Measurements from ENCODE around the gene CHRNA5.

Gene CHRNA5

DNA sequence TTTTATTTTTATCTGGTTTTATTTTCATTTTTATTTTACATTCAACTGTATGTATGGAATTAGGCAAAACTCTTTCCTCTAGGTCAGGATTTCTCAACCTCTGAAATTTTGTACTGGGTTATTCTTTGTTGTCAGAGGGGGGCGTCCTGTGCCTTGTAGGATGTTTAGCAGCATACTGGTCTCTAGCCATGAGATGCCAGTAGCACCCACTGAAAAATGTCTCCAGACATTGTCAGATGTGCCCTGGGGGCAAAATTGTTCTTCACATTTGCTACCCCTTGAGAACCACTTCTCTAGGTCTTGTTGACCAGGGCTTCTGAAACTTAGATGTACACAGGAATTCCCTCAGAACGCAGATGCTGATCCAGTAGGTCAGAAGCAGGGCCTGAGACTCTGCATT lies 5.4 kb downstream of the CHRNA5 start:
- peaks cover 0 to 11% of the 10 kb centered on the region in 2 experiments for H3K27me3 ChIP-seq (ENCODE audit: control insufficient read depth in 1 of 2, insufficient read depth in 1 of 2, low read length in 2 of 2)
- H3K27ac ChIP-seq (ENCODE audit: low read length, poor library complexity, severe bottlenecking) = no peak overlapping the region
- H2BK12ac ChIP-seq (ENCODE audit: low read length in 2 of 2) = no peak overlapping the region
- no peak overlapping the region for H3K9ac ChIP-seq (ENCODE audit: low read length)
- H4K91ac ChIP-seq (ENCODE audit: low read length) = no peak overlapping the region
- H3K4ac ChIP-seq (ENCODE audit: low read depth in 1 of 2, low read length in 2 of 2) = no peak overlapping the region
- H2AK5ac ChIP-seq (ENCODE audit: low read length, severe bottlenecking) = no peak overlapping the region
- H3K18ac ChIP-seq (ENCODE audit: low read depth in 1 of 2, low read length in 2 of 2) = no peak overlapping the region
- no peaks in the 10 kb centered on the region for H3K9me3 ChIP-seq (ENCODE audit: control insufficient read depth, low read length)
- peaks cover 2% of the 10 kb centered on the region for H3K4me1 ChIP-seq (ENCODE audit: control insufficient read depth, insufficient read depth, low read depth, low read length)
- no peak overlapping the region for H2BK15ac ChIP-seq (ENCODE audit: low read depth, poor library complexity, severe bottlenecking)
- no peak overlapping the region for H2AFZ ChIP-seq (ENCODE audit: low read depth, low read length)
- WGBS = 80% methylated on average over 2 of the region's 2 CpGs
- H3K4me3 ChIP-seq (ENCODE audit: insufficient read depth in 1 of 2, low read depth in 1 of 2, low read length in 2 of 2) = no peak overlapping the region
- no peaks in the 10 kb centered on the region for H3K79me1 ChIP-seq (replicated peaks; ENCODE audit: low read length, poor library complexity, severe bottlenecking)
- H3K4me2 ChIP-seq (ENCODE audit: low read length, poor library complexity, severe bottlenecking) = no peak overlapping the region
- no peak overlapping the region for H2BK5ac ChIP-seq (ENCODE audit: low read depth, low read length, poor library complexity, severe bottlenecking)
- H2BK120ac ChIP-seq (ENCODE audit: low read depth, low read length) = no peak overlapping the region
- DNase-seq = no peak
- H3K36me3 ChIP-seq (ENCODE audit: control insufficient read depth in 1 of 2, insufficient read depth in 2 of 2, low read depth in 1 of 2, low read length in 2 of 2) = no peaks in the 10 kb centered on the region
- no peak overlapping the region for H4K8ac ChIP-seq (ENCODE audit: low read length)
- no peak overlapping the region for H3K14ac ChIP-seq (ENCODE audit: low read length in 2 of 2)
- H3K23ac ChIP-seq (ENCODE audit: low read length in 2 of 2) = no peak overlapping the region

DNA sequence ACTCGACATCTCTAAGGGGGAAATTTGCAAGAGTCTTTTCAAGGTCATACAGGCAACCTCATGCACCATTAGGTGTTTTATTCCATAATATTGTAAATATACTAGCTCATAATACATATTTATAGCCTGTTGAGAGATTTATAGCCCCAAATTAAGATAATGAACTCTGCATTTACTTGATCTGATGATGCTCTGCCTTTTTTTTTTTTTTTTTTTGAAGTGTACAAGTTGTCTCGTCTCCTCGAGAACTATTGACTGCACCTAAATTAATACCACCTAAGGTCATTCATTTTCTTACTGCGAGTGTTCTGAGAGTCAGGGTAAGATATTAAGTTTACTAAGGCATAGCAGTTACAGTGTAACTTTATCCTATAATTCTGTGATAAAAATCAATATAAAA lies 6.1 kb downstream of the CHRNA5 start:
- Histone ChIP-seq H4K91ac (ENCODE audit: low read length) (no peak overlapping the region), H3K9ac (ENCODE audit: low read length) (no peak overlapping the region)
- no CpG with 5 or more reads among the region's 4 CpGs for WGBS

DNA sequence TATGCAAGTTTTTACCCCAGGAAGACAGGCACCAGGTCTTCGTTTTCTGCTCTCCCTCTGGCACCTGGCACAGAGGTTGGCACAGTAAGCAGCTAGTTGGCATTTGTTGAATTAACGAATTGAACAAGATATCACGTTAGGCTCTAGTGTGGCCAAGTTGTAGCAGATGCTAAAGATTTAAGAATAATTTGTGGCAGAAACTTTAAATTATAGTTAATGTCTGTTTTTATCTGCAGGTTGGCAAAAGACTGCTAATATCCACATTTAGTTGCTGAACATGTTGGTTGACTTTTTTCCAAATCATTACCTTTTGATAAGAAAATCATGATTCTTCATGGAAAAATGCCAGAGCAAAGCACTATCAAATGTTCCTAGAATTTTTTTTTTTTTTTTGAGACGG lies 8.1 kb downstream of the CHRNA5 start:
- H2BK15ac ChIP-seq (ENCODE audit: low read depth, poor library complexity, severe bottlenecking) = no peak overlapping the region
- no peak overlapping the region for H3K23ac ChIP-seq (ENCODE audit: low read length in 2 of 2)
- H4K91ac ChIP-seq (ENCODE audit: low read length) = no peak overlapping the region
- no peak overlapping the region for H3K4me2 ChIP-seq (ENCODE audit: low read length, poor library complexity, severe bottlenecking)
- no peak overlapping the region for H3K4me3 ChIP-seq (ENCODE audit: insufficient read depth in 1 of 2, low read depth in 1 of 2, low read length in 2 of 2)
- 62% methylated on average over 4 of the region's 4 CpGs for WGBS
- no peak overlapping the region for H2BK12ac ChIP-seq (ENCODE audit: low read length in 2 of 2)
- H2AK5ac ChIP-seq (ENCODE audit: low read length, severe bottlenecking) = no peak overlapping the region
- H2BK120ac ChIP-seq (ENCODE audit: low read depth, low read length) = no peak overlapping the region
- no peak overlapping the region for H3K14ac ChIP-seq (ENCODE audit: low read length in 2 of 2)
- no peak overlapping the region for H2AFZ ChIP-seq (ENCODE audit: low read depth, low read length)
- no peak overlapping the region for H2BK5ac ChIP-seq (ENCODE audit: low read depth, low read length, poor library complexity, severe bottlenecking)
- no peak overlapping the region for H3K18ac ChIP-seq (ENCODE audit: low read depth in 1 of 2, low read length in 2 of 2)
- H4K8ac ChIP-seq (ENCODE audit: low read length) = no peak overlapping the region
- H3K36me3 ChIP-seq (ENCODE audit: control insufficient read depth in 1 of 2, insufficient read depth in 2 of 2, low read depth in 1 of 2, low read length in 2 of 2) = no peaks in the 10 kb centered on the region
- H3K4ac ChIP-seq (ENCODE audit: low read depth in 1 of 2, low read length in 2 of 2) = no peak overlapping the region
- no peaks in the 10 kb centered on the region for H3K4me1 ChIP-seq (ENCODE audit: control insufficient read depth, insufficient read depth, low read depth, low read length)
- H3K9me3 ChIP-seq (ENCODE audit: control insufficient read depth, low read length) = no peaks in the 10 kb centered on the region
- H3K27ac ChIP-seq (ENCODE audit: low read length, poor library complexity, severe bottlenecking) = no peak overlapping the region
- peaks cover 0 to 3% of the 10 kb centered on the region in 2 experiments for H3K27me3 ChIP-seq (ENCODE audit: control insufficient read depth in 1 of 2, insufficient read depth in 1 of 2, low read length in 2 of 2)
- H3K79me1 ChIP-seq (replicated peaks; ENCODE audit: low read length, poor library complexity, severe bottlenecking) = no peaks in the 10 kb centered on the region
- no peak overlapping the region for H3K9ac ChIP-seq (ENCODE audit: low read length)
- DNase-seq = no peak

More for the DNA sequence above, 6.1 kb downstream of the CHRNA5 start:
- H3K4me2 ChIP-seq (ENCODE audit: low read length, poor library complexity, severe bottlenecking) = no peak overlapping the region
- no peak overlapping the region for H2BK15ac ChIP-seq (ENCODE audit: low read depth, poor library complexity, severe bottlenecking)
- DNase-seq = no peak
- H3K4me1 ChIP-seq (ENCODE audit: control insufficient read depth, insufficient read depth, low read depth, low read length) = no peaks in the 10 kb centered on the region
- no peaks in the 10 kb centered on the region for H3K9me3 ChIP-seq (ENCODE audit: control insufficient read depth, low read length)
- no peak overlapping the region for H3K27ac ChIP-seq (ENCODE audit: low read length, poor library complexity, severe bottlenecking)
- H3K27me3 ChIP-seq (ENCODE audit: control insufficient read depth in 1 of 2, insufficient read depth in 1 of 2, low read length in 2 of 2) = peaks cover 0 to 11% of the 10 kb centered on the region in 2 experiments
- no peak overlapping the region for H3K23ac ChIP-seq (ENCODE audit: low read length in 2 of 2)
- H3K4ac ChIP-seq (ENCODE audit: low read depth in 1 of 2, low read length in 2 of 2) = no peak overlapping the region
- H3K14ac ChIP-seq (ENCODE audit: low read length in 2 of 2) = no peak overlapping the region
- no peak overlapping the region for H3K18ac ChIP-seq (ENCODE audit: low read depth in 1 of 2, low read length in 2 of 2)
- no peak overlapping the region for H3K4me3 ChIP-seq (ENCODE audit: insufficient read depth in 1 of 2, low read depth in 1 of 2, low read length in 2 of 2)
- no peaks in the 10 kb centered on the region for H3K79me1 ChIP-seq (replicated peaks; ENCODE audit: low read length, poor library complexity, severe bottlenecking)
- H2BK12ac ChIP-seq (ENCODE audit: low read length in 2 of 2) = no peak overlapping the region
- H2BK120ac ChIP-seq (ENCODE audit: low read depth, low read length) = no peak overlapping the region
- no peak overlapping the region for H2BK5ac ChIP-seq (ENCODE audit: low read depth, low read length, poor library complexity, severe bottlenecking)
- no peak overlapping the region for H2AFZ ChIP-seq (ENCODE audit: low read depth, low read length)
- H3K36me3 ChIP-seq (ENCODE audit: control insufficient read depth in 1 of 2, insufficient read depth in 2 of 2, low read depth in 1 of 2, low read length in 2 of 2) = no peaks in the 10 kb centered on the region
- no peak overlapping the region for H4K8ac ChIP-seq (ENCODE audit: low read length)
- no peak overlapping the region for H2AK5ac ChIP-seq (ENCODE audit: low read length, severe bottlenecking)

DNA sequence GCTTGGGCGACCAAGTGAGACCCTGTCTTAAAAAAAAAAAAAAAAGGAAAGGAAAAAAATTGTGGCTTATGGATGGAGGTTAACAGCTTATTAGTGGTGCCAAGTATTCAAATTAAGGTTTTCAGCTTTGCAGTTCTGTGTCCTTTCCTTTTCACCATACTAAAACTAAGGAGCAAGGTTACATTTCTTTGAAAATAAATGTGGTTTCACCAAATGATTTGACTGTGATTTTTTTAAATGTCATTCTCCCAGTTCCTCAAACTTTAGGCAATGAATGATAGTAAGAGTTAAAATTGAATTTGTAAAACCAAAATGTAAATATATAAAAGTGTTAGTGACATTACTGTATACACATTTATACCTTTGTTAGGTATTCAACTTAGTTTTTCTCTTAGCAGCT lies 9.6 kb downstream of the CHRNA5 start:
- H2BK15ac ChIP-seq (ENCODE audit: low read depth, poor library complexity, severe bottlenecking) = no peak overlapping the region
- H3K4me1 ChIP-seq (ENCODE audit: control insufficient read depth, insufficient read depth, low read depth, low read length) = no peaks in the 10 kb centered on the region
- no peak overlapping the region for H3K14ac ChIP-seq (ENCODE audit: low read length in 2 of 2)
- 94% methylated on average over 1 of the region's 1 CpG for WGBS
- H2BK12ac ChIP-seq (ENCODE audit: low read length in 2 of 2) = no peak overlapping the region
- no peaks in the 10 kb centered on the region for H3K36me3 ChIP-seq (ENCODE audit: control insufficient read depth in 1 of 2, insufficient read depth in 2 of 2, low read depth in 1 of 2, low read length in 2 of 2)
- no peak overlapping the region for H3K4me2 ChIP-seq (ENCODE audit: low read length, poor library complexity, severe bottlenecking)
- no peak overlapping the region for H2AFZ ChIP-seq (ENCODE audit: low read depth, low read length)
- H2BK120ac ChIP-seq (ENCODE audit: low read depth, low read length) = no peak overlapping the region
- H3K9ac ChIP-seq (ENCODE audit: low read length) = no peak overlapping the region
- no peak overlapping the region for H3K4ac ChIP-seq (ENCODE audit: low read depth in 1 of 2, low read length in 2 of 2)
- no peak overlapping the region for H4K91ac ChIP-seq (ENCODE audit: low read length)
- no peaks in the 10 kb centered on the region for H3K9me3 ChIP-seq (ENCODE audit: control insufficient read depth, low read length)
- no peak overlapping the region for H3K4me3 ChIP-seq (ENCODE audit: insufficient read depth in 1 of 2, low read depth in 1 of 2, low read length in 2 of 2)
- H3K27ac ChIP-seq (ENCODE audit: low read length, poor library complexity, severe bottlenecking) = no peak overlapping the region
- no peaks in the 10 kb centered on the region for H3K79me1 ChIP-seq (replicated peaks; ENCODE audit: low read length, poor library complexity, severe bottlenecking)
- no peak overlapping the region for H3K23ac ChIP-seq (ENCODE audit: low read length in 2 of 2)
- H4K8ac ChIP-seq (ENCODE audit: low read length) = no peak overlapping the region
- no peaks in the 10 kb centered on the region for H3K27me3 ChIP-seq (ENCODE audit: control insufficient read depth in 1 of 2, insufficient read depth in 1 of 2, low read length in 2 of 2)
- H3K18ac ChIP-seq (ENCODE audit: low read depth in 1 of 2, low read length in 2 of 2) = no peak overlapping the region
- no peak overlapping the region for H2AK5ac ChIP-seq (ENCODE audit: low read length, severe bottlenecking)
- no peak for DNase-seq
- no peak overlapping the region for H2BK5ac ChIP-seq (ENCODE audit: low read depth, low read length, poor library complexity, severe bottlenecking)

Measured in mesenchymal stem cell (in vitro differentiated cells and primary cell).